ENCODE data around the gene CYP27A1.

- TF ChIP-seq, protein P1, sequence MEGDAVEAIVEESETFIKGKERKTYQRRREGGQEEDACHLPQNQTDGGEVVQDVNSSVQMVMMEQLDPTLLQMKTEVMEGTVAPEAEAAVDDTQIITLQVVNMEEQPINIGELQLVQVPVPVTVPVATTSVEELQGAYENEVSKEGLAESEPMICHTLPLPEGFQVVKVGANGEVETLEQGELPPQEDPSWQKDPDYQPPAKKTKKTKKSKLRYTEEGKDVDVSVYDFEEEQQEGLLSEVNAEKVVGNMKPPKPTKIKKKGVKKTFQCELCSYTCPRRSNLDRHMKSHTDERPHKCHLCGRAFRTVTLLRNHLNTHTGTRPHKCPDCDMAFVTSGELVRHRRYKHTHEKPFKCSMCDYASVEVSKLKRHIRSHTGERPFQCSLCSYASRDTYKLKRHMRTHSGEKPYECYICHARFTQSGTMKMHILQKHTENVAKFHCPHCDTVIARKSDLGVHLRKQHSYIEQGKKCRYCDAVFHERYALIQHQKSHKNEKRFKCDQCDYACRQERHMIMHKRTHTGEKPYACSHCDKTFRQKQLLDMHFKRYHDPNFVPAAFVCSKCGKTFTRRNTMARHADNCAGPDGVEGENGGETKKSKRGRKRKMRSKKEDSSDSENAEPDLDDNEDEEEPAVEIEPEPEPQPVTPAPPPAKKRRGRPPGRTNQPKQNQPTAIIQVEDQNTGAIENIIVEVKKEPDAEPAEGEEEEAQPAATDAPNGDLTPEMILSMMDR (IDR thresholded peaks at IDR 0.05), result no peak
- no peak for TF ChIP-seq POLR2A (IDR thresholded peaks at IDR 0.05)
Measured at GRCh38 chr2:218743068-218743467, 38.9 kb upstream of the CYP27A1 start.
